GM10266 (cell line): ENCODE measurements around the gene TMEM269.
A peak's percentile ranks its signal among the peaks of the same experiment; 100 is the strongest.

ENCODE experiments used
- DNase-seq: peaks from one replicate; pipeline ENCODE4 v3.0.0; 2012; ENCODE audit errors: extremely low spot score
- CTCF ChIP-seq: IDR thresholded peaks from 2 replicates; pipeline ENCODE4 v1.5.1; 2012; ENCODE audit warnings: mild to moderate bottlenecking, low read depth; ENCODE audit not compliant: control insufficient read depth, insufficient read depth; ENCODE audit errors: missing control alignments

The TMEM269 gene

GRCh38 chr1:42845866-42846256 is 61.1 kb downstream of the TMEM269 start:
- no peak for DNase-seq
- TF ChIP-seq CTCF = no peak

- peak; percentile 93 for DNase-seq
- TF ChIP-seq CTCF = peak; percentile 46
Measured at GRCh38 chr1:42846257-42847110, 61.7 kb downstream of the TMEM269 start, which contains the start of gene ZNF691. Gene ZNF691, plus strand, starts transcription at chr1:42846613. Its CDS starts 3,046 bp downstream, at chr1:42849659.

GRCh38 chr1:42847111-42847595 is 62.4 kb downstream of the TMEM269 start:
- no peak for DNase-seq
- no peak for TF ChIP-seq CTCF

GRCh38 chr1:42847721-42848460 is 63.1 kb downstream of the TMEM269 start:
- DNase-seq = no peak
- no peak for TF ChIP-seq CTCF

GRCh38 chr1:42848823-42849537 is 64.2 kb downstream of the TMEM269 start:
- no peak for TF ChIP-seq CTCF
- DNase-seq = no peak

- TF ChIP-seq CTCF = no peak
- DNase-seq = no peak
Measured at GRCh38 chr1:42849944-42850343, 65.2 kb downstream of the TMEM269 start.
